Breast epithelium (tissue), 4 donors: ENCODE measurements around the gene SRSF4. TPM values are rescaled to one million over a fixed set of nuclear protein-coding genes. Genes with fewer than 3 reads are reported as not detected.
A peak's percentile ranks its signal among the peaks of the same experiment; 100 is the strongest.

Source experiments
- DNase-seq, 2 donors: peaks; one replicate each; pipeline ENCODE4 v3.0.0-alpha.2; 2019; ENCODE audit warnings: low spot score in 2 of 2
- H3K27ac ChIP-seq, 2 donors: fragments of 200-600 bp; sonication (generic) in 1 of 2; one replicate each; pipeline ENCODE4 v1.5.1; 2016 to 2019; ENCODE audit warnings: mild to moderate bottlenecking in 1 of 2
- H3K27me3 ChIP-seq, 2 donors: fragments of 200-600 bp; sonication (generic) in 1 of 2; one replicate each; pipeline versions ENCODE4 v1.5.1 to v1.6.0; 2017 to 2019; ENCODE audit warnings: control low read depth in 1 of 2, mild to moderate bottlenecking in 1 of 2
- H3K36me3 ChIP-seq: fragments of 200-600 bp; one replicate; pipeline ENCODE4 v1.5.1; 2019
- H3K4me1 ChIP-seq, 2 donors: fragments of 200-600 bp; sonication (generic); one replicate each; pipeline ENCODE4 v1.5.1; 2016 to 2019; ENCODE audit warnings: control low read depth in 1 of 2
- H3K4me3 ChIP-seq, 3 donors: fragments of 200-600 bp; sonication (generic); 1 replicate in 2 of 3; 2 replicates in 1 of 3; pipeline ENCODE4 v1.5.1; 2016 to 2019; ENCODE audit warnings: mild to moderate bottlenecking in 3 of 3, moderate library complexity in 2 of 3
- H3K9me3 ChIP-seq, 2 donors: fragments of 200-600 bp; sonication (generic) in 1 of 2; one replicate each; pipeline ENCODE4 v1.5.1; 2016 to 2019; ENCODE audit warnings: control low read depth in 1 of 2
- POLR2A ChIP-seq: fragments of 450-650 bp; IDR thresholded peaks from one replicate; pipeline ENCODE4 v1.6.1; 2016; ENCODE audit warnings: antibody characterized with exemption, mild to moderate bottlenecking, moderate library complexity
- POLR2AphosphoS5 ChIP-seq, 3 donors: sonication (generic); formaldehyde crosslinking; IDR thresholded peaks; one replicate each; pipeline ENCODE4 v1.6.1; 2017; ENCODE audit warnings: antibody characterized with exemption in 3 of 3
- intact Hi-C: fragments of 100-400 bp; cut with DNase I; formaldehyde crosslinking; loops from one replicate; pipeline ENCODE4 v1.15.1; 2023; ENCODE audit warnings: low total_unique reads
- total RNA-seq, 3 donors: library from RNA; depleted of rRNA; stranded (reverse); fragments of >200 nt; gene quantifications; one replicate each; pipeline ENCODE4 v1.1.0, GENCODE V29; 2016
- TF ChIP-seq, protein P1 (sequence below), 3 donors: fragments of 450-650 bp; IDR thresholded peaks; one replicate each; pipeline ENCODE4 v1.5.1; 2016 to 2017; ENCODE audit warnings: antibody characterized with exemption in 3 of 3, mild to moderate bottlenecking in 3 of 3, moderate library complexity in 3 of 3

The SRSF4 gene
- total RNA-seq, 3 donors from 2014 or later = 79.7 to 86.2 (median 85.2) TPM

GRCh38 chr1:29164588-29164987, 17.1 kb downstream of the SRSF4 start:
- Histone ChIP-seq H3K4me3 (no peak overlapping the region), H3K4me1 (peaks cover 0 to 4% of the 10 kb centered on the region in 2 donors), H3K9me3 (no peaks in the 10 kb centered on the region), H3K27me3 (no peaks in the 10 kb centered on the region), H3K36me3 (no peaks in the 10 kb centered on the region), H3K27ac (no peak overlapping the region)
- intact Hi-C loops = no loop called here
- no peak for DNase-seq
- TF ChIP-seq, protein P1, sequence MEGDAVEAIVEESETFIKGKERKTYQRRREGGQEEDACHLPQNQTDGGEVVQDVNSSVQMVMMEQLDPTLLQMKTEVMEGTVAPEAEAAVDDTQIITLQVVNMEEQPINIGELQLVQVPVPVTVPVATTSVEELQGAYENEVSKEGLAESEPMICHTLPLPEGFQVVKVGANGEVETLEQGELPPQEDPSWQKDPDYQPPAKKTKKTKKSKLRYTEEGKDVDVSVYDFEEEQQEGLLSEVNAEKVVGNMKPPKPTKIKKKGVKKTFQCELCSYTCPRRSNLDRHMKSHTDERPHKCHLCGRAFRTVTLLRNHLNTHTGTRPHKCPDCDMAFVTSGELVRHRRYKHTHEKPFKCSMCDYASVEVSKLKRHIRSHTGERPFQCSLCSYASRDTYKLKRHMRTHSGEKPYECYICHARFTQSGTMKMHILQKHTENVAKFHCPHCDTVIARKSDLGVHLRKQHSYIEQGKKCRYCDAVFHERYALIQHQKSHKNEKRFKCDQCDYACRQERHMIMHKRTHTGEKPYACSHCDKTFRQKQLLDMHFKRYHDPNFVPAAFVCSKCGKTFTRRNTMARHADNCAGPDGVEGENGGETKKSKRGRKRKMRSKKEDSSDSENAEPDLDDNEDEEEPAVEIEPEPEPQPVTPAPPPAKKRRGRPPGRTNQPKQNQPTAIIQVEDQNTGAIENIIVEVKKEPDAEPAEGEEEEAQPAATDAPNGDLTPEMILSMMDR (IDR thresholded peaks at IDR 0.05) = no peak
- TF ChIP-seq POLR2AphosphoS5 (IDR thresholded peaks at IDR 0.05) = no peak

DNA sequence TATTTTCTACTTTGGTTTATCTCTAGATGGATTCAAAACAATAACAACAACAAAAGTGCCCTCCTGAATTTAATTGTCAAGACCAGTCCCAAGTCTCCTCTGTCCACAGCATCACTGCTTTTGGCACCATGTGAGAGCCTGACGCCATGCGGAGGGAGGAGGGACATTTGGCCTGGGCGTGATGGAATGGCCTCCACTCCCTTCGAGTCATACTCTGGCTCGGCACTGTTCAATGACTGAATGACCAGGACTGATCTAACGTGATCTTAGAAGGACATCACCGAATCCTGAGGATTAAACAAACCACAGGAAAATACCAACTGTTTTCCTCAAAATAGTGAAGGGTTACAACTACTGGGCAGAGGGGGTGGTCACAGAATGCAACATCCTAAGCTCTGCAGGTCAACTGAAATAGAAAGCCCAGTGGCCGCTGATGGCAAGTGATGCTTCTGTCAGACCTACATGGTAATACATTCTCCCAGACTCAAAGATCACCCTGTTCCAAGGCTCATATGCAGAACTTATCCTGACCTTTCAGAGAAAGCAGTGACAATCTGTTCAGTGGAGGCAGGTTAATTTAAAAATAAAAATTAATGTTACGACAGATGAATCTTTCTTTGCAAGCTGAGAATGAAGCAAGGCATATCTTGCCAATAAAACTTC, 19.1 kb downstream of the SRSF4 start:
- H3K36me3 ChIP-seq = no peaks in the 10 kb centered on the region
- DNase-seq = no peak
- no peaks in the 10 kb centered on the region for H3K27me3 ChIP-seq
- H3K27ac ChIP-seq = no peak overlapping the region
- TF ChIP-seq, protein P1 (IDR thresholded peaks at IDR 0.05) = no peak
- TF ChIP-seq POLR2AphosphoS5 (IDR thresholded peaks at IDR 0.05) = no peak
- TF ChIP-seq POLR2A = no peak
- no peaks in the 10 kb centered on the region for H3K9me3 ChIP-seq
- intact Hi-C loops = no loop called here
- H3K4me1 ChIP-seq = peaks cover 0 to 4% of the 10 kb centered on the region in 2 donors
- H3K4me3 ChIP-seq = no peak overlapping the region

- H3K4me1 ChIP-seq = peaks cover 0 to 4% of the 10 kb centered on the region in 2 donors
- TF ChIP-seq POLR2A = no peak
- TF ChIP-seq POLR2AphosphoS5 (IDR thresholded peaks at IDR 0.05) = no peak
- TF ChIP-seq, protein P1 (IDR thresholded peaks at IDR 0.05) = no peak
- no peaks in the 10 kb centered on the region for H3K9me3 ChIP-seq
- no peaks in the 10 kb centered on the region for H3K27me3 ChIP-seq
- no peak for DNase-seq
- H3K4me3 ChIP-seq = no peak overlapping the region
- H3K27ac ChIP-seq = no peak overlapping the region
- intact Hi-C loops = no loop called here
- H3K36me3 ChIP-seq = no peaks in the 10 kb centered on the region
Measured at GRCh38 chr1:29162025-29162424, 19.7 kb downstream of the SRSF4 start.

DNA sequence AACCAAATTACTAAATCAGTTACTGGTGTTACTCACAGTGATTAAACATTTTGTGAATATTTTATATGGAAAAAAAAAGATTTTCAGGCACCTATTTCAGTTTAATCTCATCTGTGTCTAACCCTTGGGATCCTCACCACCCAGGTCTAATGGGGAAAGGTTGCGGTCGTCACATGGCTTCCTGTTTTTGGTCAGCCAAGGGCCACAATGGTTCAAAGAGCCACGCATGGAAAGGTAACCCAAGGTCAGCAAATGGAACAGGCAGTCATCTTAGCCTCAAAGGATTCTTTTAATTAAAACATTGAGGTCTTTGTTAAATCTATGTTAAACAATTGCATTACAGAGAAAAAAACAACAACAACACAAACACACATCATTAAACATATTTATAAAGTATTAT, 21.9 kb downstream of the SRSF4 start:
- Histone ChIP-seq H3K4me1 (peaks cover 4% of the 10 kb centered on the region in 2 donors), H3K9me3 (no peaks in the 10 kb centered on the region), H3K27me3 (no peaks in the 10 kb centered on the region), H3K4me3 (no peak overlapping the region), H3K27ac (no peak overlapping the region), H3K36me3 (no peaks in the 10 kb centered on the region)
- DNase-seq = no peak
- intact Hi-C loops = no loop called here
- TF ChIP-seq, protein P1 (IDR thresholded peaks at IDR 0.05) = no peak
- no peak for TF ChIP-seq POLR2AphosphoS5 (IDR thresholded peaks at IDR 0.05)
- TF ChIP-seq POLR2A = no peak

GRCh38 chr1:29157269-29157601, 24.5 kb downstream of the SRSF4 start:
- DNase-seq = no peak
- no peaks in the 10 kb centered on the region for H3K9me3 ChIP-seq
- intact Hi-C loops = no loop called here
- no peaks in the 10 kb centered on the region for H3K27me3 ChIP-seq
- no peaks in the 10 kb centered on the region for H3K36me3 ChIP-seq
- TF ChIP-seq POLR2A (no peak), POLR2AphosphoS5 (IDR thresholded peaks at IDR 0.05) (no peak)
- TF ChIP-seq, protein P1 (IDR thresholded peaks at IDR 0.05) = no peak
- H3K27ac ChIP-seq = peak overlapping the region in 1 of 2 donors; percentile 57
- H3K4me1 ChIP-seq = peaks cover 0 to 4% of the 10 kb centered on the region in 2 donors
- no peak overlapping the region for H3K4me3 ChIP-seq
